Gastroesophageal sphincter (tissue), 3 donors: ENCODE data around the gene GATA3.

ENCODE experiments used
- POLR2A ChIP-seq, 2 donors: fragments of 450-650 bp; IDR thresholded peaks; one replicate each; pipeline ENCODE4 v1.6.1; 2017; ENCODE audit warnings: antibody characterized with exemption in 2 of 2, mild to moderate bottlenecking in 2 of 2, moderate library complexity in 1 of 2
- POLR2AphosphoS5 ChIP-seq: sonication (generic); formaldehyde crosslinking; IDR thresholded peaks from one replicate; pipeline ENCODE4 v1.6.1; 2017; ENCODE audit warnings: antibody characterized with exemption
- TF ChIP-seq, protein P1 (sequence below), 4 experiments: fragments of 200-600 bp in 2 of 4; fragments of 450-650 bp in 2 of 4; sonication (generic) in 1 of 4; IDR thresholded peaks; one replicate each; pipeline ENCODE4 v1.5.1; 2017 to 2019; ENCODE audit warnings: antibody characterized with exemption in 4 of 4, mild to moderate bottlenecking in 2 of 4, moderate library complexity in 2 of 4

DNA sequence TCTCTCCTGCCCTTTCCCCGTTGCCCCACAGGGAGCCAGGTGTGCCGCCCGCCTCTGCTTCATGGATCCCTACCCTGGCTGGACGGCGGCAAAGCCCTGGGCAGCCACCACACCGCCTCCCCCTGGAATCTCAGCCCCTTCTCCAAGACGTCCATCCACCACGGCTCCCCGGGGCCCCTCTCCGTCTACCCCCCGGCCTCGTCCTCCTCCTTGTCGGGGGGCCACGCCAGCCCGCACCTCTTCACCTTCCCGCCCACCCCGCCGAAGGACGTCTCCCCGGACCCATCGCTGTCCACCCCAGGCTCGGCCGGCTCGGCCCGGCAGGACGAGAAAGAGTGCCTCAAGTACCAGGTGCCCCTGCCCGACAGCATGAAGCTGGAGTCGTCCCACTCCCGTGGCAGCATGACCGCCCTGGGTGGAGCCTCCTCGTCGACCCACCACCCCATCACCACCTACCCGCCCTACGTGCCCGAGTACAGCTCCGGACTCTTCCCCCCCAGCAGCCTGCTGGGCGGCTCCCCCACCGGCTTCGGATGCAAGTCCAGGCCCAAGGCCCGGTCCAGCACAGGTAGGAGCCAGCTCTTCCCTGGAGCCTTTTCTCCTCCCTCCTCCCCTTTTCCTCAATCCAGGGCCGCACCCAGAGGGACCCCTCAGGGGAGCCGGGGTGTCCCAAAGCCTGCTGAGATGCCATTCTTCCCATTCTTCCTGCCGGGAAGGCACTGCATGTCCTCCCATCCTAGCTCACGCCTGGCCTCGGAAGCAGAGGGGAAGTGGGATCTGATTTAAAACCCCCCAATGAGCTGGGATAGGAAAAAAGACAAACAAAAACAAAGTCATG lies 4.0 kb downstream of the GATA3 start:
- TF ChIP-seq, protein P1, sequence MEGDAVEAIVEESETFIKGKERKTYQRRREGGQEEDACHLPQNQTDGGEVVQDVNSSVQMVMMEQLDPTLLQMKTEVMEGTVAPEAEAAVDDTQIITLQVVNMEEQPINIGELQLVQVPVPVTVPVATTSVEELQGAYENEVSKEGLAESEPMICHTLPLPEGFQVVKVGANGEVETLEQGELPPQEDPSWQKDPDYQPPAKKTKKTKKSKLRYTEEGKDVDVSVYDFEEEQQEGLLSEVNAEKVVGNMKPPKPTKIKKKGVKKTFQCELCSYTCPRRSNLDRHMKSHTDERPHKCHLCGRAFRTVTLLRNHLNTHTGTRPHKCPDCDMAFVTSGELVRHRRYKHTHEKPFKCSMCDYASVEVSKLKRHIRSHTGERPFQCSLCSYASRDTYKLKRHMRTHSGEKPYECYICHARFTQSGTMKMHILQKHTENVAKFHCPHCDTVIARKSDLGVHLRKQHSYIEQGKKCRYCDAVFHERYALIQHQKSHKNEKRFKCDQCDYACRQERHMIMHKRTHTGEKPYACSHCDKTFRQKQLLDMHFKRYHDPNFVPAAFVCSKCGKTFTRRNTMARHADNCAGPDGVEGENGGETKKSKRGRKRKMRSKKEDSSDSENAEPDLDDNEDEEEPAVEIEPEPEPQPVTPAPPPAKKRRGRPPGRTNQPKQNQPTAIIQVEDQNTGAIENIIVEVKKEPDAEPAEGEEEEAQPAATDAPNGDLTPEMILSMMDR (IDR thresholded peaks at IDR 0.05) = no peak
- TF ChIP-seq POLR2AphosphoS5 (no peak), POLR2A (IDR thresholded peaks at IDR 0.05) (no peak)
